Stimulated activated CD4-positive, alpha-beta T cell treated with anti-CD3 and anti-CD28 coated beads, Interleukin-15, amount 100 ng/mL, for 48 hours (primary cell): ENCODE data around the gene COMT.

Source experiments
- DNase-seq, 2 donors: peaks; one replicate each; pipeline ENCODE4 v3.0.0-alpha.2; 2020; ENCODE audit warnings: low read depth in 2 of 2

Gene COMT

DNA sequence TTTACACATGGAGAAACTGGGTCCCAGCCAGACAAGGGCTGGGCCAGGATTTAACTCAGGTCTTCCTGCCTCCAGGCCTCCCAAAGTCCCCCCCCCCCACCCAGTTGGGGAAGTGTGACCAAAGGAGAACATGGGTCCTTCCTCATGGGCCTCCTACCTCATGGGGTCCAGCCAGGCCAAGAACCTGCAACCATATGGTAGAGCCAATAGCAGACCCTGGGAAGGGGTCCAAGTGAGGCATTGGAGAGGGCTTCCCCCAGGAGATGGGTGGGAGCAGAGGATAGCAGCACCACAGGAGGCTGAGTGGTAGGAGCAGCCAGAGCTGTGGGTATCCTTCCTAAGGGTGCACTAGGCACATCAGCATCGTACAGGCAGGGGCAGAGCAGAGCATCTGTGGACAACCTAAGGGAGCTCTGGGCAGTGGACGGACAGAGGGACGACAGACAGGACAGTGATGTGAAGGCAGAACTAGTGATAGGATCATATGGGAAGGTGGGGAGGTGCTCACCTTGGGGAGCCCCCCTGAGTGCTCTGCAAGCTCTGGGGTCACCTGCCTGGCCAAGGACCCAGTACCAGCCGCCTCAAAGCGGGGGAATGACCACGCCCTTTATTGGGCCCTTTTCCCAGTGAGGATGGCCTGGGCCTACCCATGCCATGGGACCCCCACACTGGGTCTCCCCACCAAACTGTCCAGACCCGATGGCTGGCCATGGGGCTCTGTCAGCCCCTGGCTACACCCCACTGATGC, 70.6 kb downstream of the COMT start:
- DNase-seq = no peak

DNA sequence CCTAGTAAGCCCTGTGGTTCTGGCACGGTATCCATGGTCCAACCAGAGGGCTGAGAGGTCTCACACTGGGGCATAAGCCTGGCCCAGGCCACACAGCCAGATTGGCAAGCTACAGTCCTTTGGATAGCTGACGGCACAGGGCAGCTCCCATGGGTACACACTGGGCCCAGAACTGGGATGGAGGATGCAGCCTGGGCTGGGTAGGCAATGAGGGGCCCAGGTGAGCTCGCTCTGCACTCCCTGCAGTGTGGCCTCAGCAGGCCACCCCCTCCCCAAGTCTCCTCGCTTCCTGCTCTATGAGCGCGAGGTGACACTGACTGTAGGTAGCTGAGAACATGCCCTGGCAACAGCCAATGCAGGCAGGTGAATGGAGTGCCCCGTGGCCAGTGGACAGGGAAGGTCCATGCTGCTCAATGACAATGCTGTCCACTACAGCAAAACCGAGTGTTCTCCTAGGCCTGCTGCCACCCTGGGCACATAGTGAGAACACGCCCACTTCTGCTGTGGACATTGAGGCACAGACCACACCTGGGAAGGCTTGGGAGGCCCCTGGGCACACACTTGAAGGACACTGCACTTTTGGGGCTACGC, 71.3 kb downstream of the COMT start:
- no peak for DNase-seq

DNA sequence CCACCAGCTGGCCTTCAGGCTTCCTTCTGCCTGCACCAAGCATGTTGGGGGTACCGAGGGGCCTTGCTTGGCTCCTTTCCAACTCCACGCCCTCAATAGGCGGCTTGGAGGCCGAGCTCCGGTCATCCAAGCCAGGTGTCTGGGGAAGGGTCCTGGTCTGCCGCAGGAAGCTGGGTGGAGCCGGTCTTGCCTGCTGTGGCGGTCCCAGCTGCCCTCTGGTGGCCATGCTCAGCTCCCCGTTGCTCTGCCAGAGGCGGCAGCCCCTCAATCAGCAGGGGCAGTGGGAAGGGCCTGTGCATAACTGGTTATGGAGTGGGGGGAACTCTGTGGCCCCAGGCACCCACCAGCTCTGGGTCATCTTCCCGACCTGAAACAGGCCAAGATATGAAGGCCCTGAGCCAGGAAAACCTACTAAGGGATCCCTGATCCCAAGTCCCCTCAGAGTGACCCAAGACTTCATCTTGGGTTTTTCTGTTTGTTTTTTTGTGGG, 71.9 kb downstream of the COMT start:
- DNase-seq = no peak

DNA sequence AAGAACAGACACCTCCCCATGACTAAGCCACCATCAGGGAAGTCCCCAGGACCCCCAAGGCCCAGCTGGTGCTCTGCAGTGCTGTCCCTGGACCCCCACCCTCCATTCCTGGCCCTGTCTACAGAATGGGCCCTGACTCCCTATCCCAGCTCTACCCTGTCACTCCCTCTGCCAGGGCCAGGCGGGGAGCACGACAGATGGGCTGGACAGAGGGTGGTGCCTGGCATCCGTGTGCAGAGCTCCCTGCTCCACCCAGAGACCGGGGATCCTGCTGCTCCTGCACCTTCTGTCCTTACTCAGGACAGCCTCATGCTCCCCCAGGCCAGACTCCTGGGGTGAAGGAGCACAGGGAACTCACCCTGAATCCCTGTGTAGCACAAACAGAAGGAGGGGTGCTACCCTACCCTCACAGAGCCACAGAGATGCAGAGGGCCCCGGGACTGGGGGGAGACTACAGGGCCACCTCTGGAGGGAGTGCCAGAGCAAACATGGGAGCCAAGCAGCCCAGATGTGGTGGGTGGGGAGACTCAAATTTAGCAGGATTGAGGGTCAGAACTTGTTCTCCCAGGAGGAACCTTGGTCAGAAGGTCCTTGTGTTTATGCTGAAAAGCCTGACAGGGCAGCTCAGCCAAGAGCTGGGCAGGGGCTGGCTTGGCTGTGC, 73.1 kb downstream of the COMT start:
- DNase-seq = no peak

DNA sequence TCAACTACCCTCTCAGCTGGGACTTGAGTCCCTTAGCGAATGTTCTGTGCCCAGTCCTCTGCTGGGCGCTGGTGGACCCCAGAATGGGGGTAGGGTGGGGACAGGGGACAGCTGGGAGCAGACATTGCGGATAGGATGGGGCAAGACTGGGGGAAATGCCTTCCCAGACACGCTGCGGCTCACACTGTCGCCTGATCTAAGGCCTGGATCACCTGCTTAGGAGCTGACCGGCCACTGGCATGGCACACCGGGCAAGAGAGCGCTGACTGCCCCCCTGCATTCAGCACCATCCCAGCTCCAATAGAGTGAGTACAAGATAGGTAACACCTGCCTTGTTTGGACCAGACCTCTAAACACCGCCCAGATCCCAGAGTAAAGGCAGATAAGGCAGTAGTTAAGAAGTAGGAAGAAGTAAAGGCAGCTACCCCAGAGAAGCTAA, 73.6 kb downstream of the COMT start:
- no peak for DNase-seq

DNA sequence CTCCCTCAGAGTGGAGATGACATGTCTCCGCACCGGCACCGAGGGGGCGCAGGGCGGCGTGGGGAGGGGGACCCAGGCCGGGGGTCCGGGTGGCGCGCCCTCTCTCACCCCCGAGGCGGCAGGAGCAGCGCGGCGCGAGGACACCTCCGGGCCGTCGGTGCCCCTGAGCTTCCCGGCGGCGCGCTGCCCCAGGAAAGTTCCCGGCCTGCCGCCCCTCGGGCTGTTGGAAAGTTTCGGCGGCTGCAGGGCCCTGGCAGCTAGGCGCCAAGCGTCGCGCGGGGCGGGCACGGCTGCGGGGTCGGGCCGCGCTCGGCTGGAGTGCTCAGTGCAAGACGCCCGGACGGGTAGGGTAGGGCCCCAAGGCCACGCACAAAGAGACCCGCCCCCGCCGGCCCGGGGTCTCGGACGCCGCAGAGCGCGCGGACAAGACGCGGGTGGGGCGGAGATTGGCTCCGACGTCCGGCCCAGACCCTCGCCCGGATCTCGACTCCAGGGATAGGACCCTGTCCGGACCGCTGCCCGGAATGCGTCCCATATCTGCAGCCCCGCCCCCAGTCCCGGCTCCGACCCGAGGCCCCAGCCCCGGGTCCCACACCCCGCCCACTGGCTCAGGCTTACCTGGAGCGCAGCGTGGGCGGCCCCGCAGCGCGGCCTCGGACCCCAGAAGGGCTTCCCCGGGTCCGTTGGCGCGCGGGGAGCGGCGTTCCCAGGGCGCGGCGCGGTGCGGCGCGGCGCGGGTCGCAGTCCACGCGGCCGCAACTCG, 74.6 kb downstream of the COMT start:
- no peak for DNase-seq

DNA sequence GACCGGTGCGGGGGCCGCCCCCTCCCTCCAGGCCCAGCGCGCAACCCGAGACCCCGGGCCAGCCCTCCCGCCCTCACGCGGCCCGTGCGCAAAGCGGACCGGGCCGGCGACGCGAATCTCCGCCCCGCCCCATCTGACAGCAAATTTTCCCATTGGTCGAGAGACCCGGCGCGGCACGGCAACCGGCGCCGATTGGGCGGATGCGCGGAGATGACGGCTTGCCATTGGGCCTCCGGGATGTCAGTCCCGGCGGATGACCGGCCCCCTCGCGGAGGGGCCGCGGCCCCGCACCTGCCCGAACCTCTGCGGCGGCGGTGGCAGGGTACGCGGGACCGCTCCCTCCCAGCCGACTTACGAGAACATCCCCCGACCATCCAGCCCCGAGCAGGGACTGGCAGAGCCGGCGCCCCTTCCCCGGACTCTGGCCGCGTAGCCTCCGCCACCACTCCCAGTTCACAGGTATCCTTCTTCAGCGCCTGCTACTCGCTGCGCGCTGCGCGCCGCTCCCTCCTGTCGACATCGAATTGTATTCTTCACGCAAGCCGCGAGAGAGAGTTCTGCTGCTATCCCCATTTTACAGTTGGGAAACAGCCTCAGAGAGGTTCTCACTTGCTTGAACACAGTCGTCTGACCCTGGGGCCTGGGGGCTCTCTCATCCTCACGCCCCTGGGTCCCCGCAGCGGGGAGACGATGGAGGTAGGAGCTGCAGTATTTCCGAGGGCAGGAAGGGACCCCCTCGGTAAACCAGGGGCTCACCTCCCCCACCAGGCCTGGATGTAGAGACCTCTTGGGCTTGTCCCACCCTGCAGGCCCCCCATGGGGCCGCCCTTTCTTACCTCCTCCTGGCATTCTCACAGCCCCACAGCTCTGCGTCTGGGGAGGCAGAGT, 75.4 kb downstream of the COMT start, which contains the start of gene ARVCF:
Gene ARVCF (minus strand): TSS at position 90 of the 888 bp plus-strand sequence. CDS start 26,029 bp downstream, outside the sequence.
- DNase-seq = peak; percentile 79 to 85

DNA sequence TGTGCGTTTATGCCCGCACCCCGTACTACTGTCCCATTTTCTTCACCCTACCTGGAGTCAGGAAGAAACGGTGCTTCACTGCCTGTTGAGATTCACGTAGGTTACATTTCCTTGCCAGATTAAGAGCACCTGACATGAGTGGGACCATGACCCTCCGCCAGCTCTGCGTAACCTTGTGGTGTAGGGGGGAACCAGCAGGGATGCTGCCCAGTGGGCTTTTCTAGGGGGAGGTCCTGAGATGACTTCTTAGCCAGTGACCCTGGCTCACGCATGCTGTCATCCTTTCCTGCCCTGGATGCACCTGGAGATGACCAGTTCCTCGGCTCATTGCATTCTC, 76.0 kb downstream of the COMT start:
- DNase-seq = no peak

DNA sequence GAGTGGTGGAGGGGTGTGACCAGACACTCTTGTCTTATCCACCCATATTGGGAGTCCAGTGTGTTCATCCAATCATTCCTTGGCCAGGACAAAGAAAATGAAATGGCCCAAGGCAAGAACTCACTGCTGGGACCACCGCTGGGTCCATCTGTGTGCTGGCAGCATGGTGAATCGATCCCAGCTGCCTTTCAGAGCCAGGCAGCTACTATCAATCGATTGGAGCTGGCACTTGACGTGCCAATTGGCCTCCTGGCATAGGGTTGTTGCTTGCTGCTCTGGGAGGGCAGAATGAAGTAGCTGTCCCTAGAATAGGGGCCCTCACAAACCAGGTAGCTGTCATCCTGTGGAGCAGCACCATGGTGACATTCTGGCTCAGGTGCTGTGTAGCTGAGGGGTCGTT, 76.4 kb downstream of the COMT start:
- DNase-seq = no peak
